RWPE1 (cell line): ENCODE results near the gene RFC5.

Source experiments
- CTCF ChIA-PET: fragments of 350-600 bp; sonication (Branson Sonifier 250); formaldehyde crosslinking; extraction: SDS; loops from one replicate; lab custom pipeline; 2021; lab: Yijun Ruan, JAX
- POLR2A ChIA-PET: fragments of 400-600 bp; formaldehyde crosslinking; extraction: SDS; loops from one replicate; lab custom pipeline; 2020; ENCODE audit warnings: antibody characterized with exemption; ENCODE audit not compliant: low non-redundant PET; lab: Yijun Ruan, JAX
- DNase-seq: peaks from one replicate; pipeline ENCODE4 v3.0.0; 2012; ENCODE audit warnings: low spot score
- H3K27ac ChIP-seq: fragments of 450-650 bp; 2 replicates; pipeline ENCODE4 v1.5.1; 2017
- CTCF ChIP-seq: fragments of 450-650 bp; conservative IDR thresholded peaks from 2 replicates; pipeline ENCODE4 v1.5.1; 2017; ENCODE audit warnings: low read depth, mild to moderate bottlenecking

The RFC5 gene, protein sequence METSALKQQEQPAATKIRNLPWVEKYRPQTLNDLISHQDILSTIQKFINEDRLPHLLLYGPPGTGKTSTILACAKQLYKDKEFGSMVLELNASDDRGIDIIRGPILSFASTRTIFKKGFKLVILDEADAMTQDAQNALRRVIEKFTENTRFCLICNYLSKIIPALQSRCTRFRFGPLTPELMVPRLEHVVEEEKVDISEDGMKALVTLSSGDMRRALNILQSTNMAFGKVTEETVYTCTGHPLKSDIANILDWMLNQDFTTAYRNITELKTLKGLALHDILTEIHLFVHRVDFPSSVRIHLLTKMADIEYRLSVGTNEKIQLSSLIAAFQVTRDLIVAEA

GRCh38 chr12:118016424-118017264 lies at the start of gene RFC5:
RFC5 (plus strand) TSS chr12:118016703; CDS start chr12:118016828, 125 bp downstream.
- no peak for TF ChIP-seq CTCF
- DNase-seq = peak; percentile 98
- peak within 1 kb of the TSS; percentile 73 for H3K27ac ChIP-seq
- ChIA-PET POLR2A (interaction anchor here (1.0 kb wide), 1 partner anchor 47 kb away, joined by 4 read pairs; no protein-coding TSS in a partner anchor), CTCF (no interaction called here)

DNA sequence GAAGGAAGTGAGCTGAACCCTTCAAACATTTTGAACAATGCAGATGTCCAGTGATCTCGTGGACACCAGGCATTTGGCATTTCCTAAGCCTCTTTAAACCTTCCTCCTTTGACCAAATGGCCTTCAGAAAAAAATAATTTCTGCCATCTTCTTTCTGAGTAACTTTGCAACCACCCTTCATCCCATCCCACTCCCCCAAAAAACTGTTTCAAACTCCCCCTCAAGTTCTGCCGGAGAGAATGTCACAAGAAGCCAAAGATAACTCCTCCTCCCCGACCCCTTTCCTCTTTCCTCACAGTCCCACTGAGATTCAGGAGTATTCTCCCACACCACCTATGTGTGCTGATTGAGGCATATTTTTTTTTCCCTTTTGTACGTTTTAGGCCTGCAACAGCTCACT lies 49.5 kb upstream of the RFC5 start:
- no peak for DNase-seq
- CTCF ChIA-PET = no interaction called here
- H3K27ac ChIP-seq = no peak overlapping the region
- POLR2A ChIA-PET = no interaction called here
- no peak for TF ChIP-seq CTCF

DNA sequence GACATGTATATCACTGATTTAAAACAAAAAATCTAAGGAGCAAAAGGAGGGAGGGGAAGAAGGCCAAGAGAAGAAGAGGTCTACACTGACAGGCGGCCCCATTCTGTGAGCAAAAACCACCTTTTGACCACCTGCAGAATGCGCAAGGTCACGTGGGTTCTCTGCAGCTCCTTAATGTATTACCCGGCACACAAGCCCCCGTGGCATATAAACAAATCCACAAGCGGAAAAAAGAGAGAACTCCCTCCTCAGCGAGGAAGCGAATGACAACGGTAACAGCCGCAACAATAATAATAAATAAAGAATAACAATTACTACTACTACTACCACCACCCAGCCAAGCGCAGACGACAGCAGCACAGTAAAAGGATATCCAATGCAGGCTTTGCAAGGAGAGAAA lies 49.0 kb upstream of the RFC5 start:
- TF ChIP-seq CTCF = no peak
- no peak overlapping the region for H3K27ac ChIP-seq
- POLR2A ChIA-PET = no interaction called here
- CTCF ChIA-PET = no interaction called here
- no peak for DNase-seq

GRCh38 chr12:117968151-117968789 lies 48.2 kb upstream of the RFC5 start:
- no peak for TF ChIP-seq CTCF
- ChIA-PET CTCF (no interaction called here), POLR2A (no interaction called here)
- no peak for DNase-seq
- H3K27ac ChIP-seq = no peak overlapping the region

GRCh38 chr12:117968826-117969659 lies 47.5 kb upstream of the RFC5 start, which contains the start of gene KSR2:
KSR2 (minus strand) TSS chr12:117968990; CDS start chr12:117968255, 735 bp downstream.
- peak; percentile 77 for DNase-seq
- ChIA-PET CTCF (no interaction called here), POLR2A (interaction anchor here (0.8 kb wide), 1 partner anchor 47 kb away, joined by 4 read pairs; the partner anchor contains the start of gene RFC5)
- TF ChIP-seq CTCF = no peak
- no peak within 1 kb of the TSS; the same call in 1 of the 2 replicates for H3K27ac ChIP-seq
